D721Med (cell line): ENCODE results near the gene ITGBL1.

Experiments
- DNase-seq: peaks from one replicate; pipeline ENCODE4 v3.0.0; 2011; ENCODE audit warnings: low spot score; ENCODE audit not compliant: insufficient read length
- FAIRE-seq: peaks from 2 replicates; lab custom pipeline; 2011; peaks lifted over from hg19 to GRCh38; lab: Jason Lieb, UNC
- TF ChIP-seq, protein P1 (sequence below): IDR thresholded peaks from 2 replicates; pipeline ENCODE4 v1.5.1; 2012; ENCODE audit warnings: mild to moderate bottlenecking, control low read depth; ENCODE audit not compliant: insufficient read depth; ENCODE audit errors: missing control alignments

Gene ITGBL1

DNA sequence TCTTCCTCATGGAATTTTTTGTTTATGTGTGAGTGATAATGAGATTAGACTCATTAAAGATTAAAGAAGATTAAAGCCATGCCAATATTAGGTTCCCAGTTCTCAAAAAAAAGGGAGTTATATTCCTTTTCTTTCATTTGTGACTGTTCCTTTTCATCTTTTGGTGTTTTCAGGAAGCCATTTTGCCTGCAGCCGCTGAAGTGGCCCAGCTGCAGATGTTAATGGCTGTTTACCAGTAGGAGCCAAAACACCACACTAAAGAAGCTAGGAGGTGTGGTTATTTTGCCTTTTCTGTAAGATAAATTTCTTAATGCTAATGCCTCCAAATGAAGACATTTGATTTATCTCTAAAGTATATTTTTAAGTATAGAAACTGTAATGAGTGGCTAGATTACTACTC, 36.3 kb downstream of the ITGBL1 start:
- no peak for DNase-seq
- TF ChIP-seq, protein P1, sequence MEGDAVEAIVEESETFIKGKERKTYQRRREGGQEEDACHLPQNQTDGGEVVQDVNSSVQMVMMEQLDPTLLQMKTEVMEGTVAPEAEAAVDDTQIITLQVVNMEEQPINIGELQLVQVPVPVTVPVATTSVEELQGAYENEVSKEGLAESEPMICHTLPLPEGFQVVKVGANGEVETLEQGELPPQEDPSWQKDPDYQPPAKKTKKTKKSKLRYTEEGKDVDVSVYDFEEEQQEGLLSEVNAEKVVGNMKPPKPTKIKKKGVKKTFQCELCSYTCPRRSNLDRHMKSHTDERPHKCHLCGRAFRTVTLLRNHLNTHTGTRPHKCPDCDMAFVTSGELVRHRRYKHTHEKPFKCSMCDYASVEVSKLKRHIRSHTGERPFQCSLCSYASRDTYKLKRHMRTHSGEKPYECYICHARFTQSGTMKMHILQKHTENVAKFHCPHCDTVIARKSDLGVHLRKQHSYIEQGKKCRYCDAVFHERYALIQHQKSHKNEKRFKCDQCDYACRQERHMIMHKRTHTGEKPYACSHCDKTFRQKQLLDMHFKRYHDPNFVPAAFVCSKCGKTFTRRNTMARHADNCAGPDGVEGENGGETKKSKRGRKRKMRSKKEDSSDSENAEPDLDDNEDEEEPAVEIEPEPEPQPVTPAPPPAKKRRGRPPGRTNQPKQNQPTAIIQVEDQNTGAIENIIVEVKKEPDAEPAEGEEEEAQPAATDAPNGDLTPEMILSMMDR = no peak
- peak; percentile 25 for FAIRE-seq

DNA sequence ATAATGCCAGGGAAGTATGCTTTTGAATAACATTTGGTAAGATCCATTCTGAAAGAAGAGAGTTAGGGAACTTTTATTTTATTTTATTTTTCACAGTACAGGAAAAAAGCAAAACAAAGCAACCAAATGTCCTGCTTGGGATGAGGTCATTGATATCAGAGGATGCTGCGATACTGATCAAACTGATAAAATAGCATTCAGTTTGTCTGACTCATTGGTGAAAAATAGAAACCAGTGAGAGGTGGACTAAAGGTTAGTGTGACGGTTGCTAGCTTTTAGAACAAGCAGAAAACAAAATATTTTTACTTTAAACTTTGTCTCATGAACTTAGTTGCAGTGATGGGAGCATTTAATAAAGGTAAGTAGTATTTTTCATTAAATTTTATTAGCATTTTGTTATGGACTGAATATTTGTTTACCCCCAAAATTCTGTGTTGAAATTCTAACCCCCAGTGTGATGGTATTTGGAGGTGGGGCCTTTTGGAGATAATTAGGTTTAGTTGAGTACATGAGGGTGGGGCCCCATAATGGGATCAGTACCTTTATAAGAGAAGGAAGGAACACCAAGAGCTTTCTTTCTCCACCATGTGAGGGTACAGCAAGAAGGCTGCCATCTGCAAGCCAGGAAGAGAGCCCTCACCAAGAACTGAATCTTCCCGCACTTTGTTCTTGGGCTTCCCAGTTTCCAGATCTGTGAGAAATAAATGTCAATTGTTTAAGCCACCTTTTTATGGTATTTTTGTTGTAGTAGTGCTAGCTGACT, 37.3 kb downstream of the ITGBL1 start:
- FAIRE-seq = no peak

DNA sequence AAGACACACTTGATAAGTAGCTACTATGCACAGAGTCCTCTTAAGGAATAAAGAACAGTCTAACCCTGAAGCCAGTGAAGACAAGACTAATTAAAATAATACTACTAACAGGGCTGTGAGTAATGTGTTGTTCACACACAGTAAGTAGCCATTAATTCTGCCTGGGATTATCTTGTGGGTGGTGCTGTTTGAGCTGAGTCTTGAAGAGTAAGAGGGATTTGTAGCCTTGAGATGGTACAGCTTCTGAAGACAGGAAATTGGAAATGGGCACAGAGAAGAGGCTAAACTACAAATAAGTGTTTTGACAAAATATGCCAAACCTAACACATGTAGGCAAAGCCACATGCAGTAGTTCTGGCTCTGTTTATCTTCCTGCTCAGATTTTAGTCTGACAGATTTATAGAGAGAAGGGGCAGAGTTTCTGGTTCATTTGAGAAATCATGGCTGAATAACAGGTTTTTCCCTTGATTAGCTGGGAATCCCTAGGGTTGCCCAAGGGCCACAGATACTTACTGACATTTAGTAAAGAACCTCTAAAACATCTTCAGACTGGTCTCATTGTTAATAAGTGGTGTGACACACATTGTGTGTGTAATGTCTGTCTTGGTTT, 38.0 kb downstream of the ITGBL1 start:
- peak; percentile 68 for FAIRE-seq
- peak; percentile 17 for DNase-seq
- TF ChIP-seq, protein P1 = no peak

More for the DNA sequence above, 37.3 kb downstream of the ITGBL1 start:
- TF ChIP-seq, protein P1 = no peak
- DNase-seq = no peak

DNA sequence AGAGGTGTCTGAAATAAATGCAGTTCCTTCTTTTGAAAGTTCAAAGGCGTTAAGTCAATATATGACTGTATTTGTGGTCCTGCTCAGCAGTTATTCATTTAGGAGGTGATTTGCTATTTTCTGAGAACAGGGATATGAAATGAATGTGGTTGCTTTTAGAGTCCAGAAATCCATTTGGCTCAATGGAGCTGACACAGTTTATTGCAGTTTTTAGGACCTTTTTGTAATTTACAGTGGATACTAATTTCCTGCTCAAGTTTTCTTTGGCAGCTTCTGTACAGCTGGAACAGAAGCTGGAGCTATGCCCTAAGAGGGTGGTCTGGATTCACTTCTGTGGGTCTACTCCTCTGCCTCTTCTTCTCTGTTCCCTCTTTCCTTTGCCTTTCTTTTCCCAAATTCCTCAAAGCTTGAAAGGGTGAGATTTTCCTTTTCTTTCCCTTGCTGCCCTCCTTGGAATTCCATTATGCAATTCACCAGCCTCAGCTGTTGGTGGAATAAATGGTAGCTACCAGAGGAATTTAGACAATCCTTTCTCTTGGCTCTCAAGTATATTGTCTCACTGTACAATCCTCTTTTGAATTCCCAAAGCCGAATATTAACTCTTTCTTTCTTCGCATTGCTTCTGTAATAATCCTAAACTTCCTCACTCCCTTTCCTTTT, 39.9 kb downstream of the ITGBL1 start:
- TF ChIP-seq, protein P1 = no peak

DNA sequence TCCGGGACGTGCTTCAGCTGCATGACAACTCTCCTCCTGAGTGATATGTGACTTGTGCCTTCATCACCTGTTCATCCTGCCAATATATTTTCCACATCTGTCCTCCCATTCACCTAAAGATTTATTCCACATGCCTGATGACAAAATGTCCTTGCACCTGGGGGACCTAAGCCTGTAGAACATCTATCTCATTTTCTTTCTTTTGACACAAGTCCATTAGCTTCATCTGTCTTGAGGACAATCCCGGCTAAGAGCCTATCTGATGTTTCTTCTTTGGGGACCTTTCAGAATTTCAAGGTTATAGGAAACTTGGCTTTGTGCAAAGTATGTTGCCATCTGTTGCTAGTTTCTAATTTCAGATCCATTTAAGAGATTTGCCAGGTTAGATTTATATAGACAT, 41.1 kb downstream of the ITGBL1 start:
- FAIRE-seq = no peak

More for the DNA sequence above, 39.9 kb downstream of the ITGBL1 start:
- FAIRE-seq (no peak), DNase-seq (no peak)

DNA sequence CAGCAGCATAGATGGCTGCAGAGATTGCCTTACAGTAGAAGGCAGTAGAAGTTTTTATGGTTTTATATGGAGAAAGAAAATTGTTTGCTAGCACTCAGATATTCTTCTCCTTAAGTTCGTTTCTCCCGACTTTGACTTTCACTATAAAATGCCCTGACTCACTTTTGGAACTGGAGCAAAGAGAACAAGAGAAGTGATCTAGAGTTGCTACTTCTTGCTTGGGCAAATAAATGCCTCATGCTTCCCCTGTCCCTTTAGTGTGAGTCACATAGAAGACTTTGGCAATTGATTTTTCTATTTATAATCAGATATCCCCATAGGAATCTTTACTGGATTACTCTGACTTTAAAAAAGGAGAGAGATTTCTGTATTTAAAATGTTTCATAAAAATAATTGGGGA, 46.9 kb downstream of the ITGBL1 start:
- no peak for FAIRE-seq
- DNase-seq = no peak
- TF ChIP-seq, protein P1 = no peak

More for the DNA sequence above, 41.1 kb downstream of the ITGBL1 start:
- DNase-seq = no peak
- TF ChIP-seq, protein P1 = no peak

DNA sequence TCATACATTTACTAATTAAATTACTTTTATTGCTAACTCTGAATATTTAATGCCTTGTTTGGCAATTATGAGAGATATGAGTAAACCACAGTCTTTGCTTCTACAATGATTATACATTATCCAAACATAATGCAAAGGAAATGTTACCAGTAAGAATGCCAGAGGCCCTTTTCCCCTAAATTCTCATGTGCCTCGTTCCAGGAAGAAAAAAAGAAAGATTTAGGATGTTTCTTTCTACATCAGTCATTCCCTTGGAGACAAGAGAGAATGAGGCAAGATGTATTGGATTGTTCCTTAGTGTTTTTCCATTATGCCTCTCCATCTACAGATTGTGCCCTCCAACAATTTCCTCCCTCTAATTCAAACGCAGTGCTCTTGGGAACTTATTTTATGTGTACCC, 50.1 kb downstream of the ITGBL1 start:
- FAIRE-seq (no peak), DNase-seq (no peak)
- TF ChIP-seq, protein P1 = no peak
